Nephron progenitor cell (in vitro differentiated cells): ENCODE measurements around the gene NOVA1.

ENCODE experiments used
- DNase-seq: peaks from one replicate; pipeline ENCODE4 v3.0.0; 2021
- H3K27ac Mint-ChIP-seq: 2 replicates; pipeline ENCODE4 v1.8.0; 2021; ENCODE audit warnings: mild to moderate bottlenecking, moderate library complexity, mixed read lengths
- H3K27me3 Mint-ChIP-seq: 2 replicates; pipeline ENCODE4 v1.8.0; 2021; ENCODE audit warnings: mild to moderate bottlenecking, low read depth, mixed read lengths; ENCODE audit not compliant: poor library complexity
- H3K36me3 Mint-ChIP-seq: 2 replicates; pipeline ENCODE4 v1.8.0; 2021; ENCODE audit warnings: low read depth, mixed read lengths
- H3K4me1 Mint-ChIP-seq: 2 replicates; pipeline ENCODE4 v1.8.0; 2021; ENCODE audit warnings: mixed read lengths
- H3K4me3 Mint-ChIP-seq: 2 replicates; pipeline ENCODE4 v1.8.0; 2021; ENCODE audit warnings: mild to moderate bottlenecking, moderate library complexity, mixed read lengths
- H3K9me3 Mint-ChIP-seq: 2 replicates; pipeline ENCODE4 v1.8.0; 2021; ENCODE audit warnings: mild to moderate bottlenecking, moderate library complexity, mixed read lengths
- TF ChIP-seq, protein P1 (sequence below): fragments of 200-600 bp; sonication (generic); IDR thresholded peaks from 2 replicates; pipeline ENCODE4 v1.5.0; 2021; ENCODE audit warnings: antibody characterized with exemption

The NOVA1 gene

GRCh38 chr14:26621807-26622560 is 24.2 kb upstream of the NOVA1 start:
- Mint-ChIP-seq H3K27ac (no peak overlapping the region), H3K9me3 (no peaks in the 10 kb centered on the region), H3K4me1 (no peaks in the 10 kb centered on the region), H3K36me3 (no peaks in the 10 kb centered on the region), H3K4me3 (no peak overlapping the region), H3K27me3 (no peaks in the 10 kb centered on the region)
- no peak for DNase-seq
- TF ChIP-seq, protein P1, sequence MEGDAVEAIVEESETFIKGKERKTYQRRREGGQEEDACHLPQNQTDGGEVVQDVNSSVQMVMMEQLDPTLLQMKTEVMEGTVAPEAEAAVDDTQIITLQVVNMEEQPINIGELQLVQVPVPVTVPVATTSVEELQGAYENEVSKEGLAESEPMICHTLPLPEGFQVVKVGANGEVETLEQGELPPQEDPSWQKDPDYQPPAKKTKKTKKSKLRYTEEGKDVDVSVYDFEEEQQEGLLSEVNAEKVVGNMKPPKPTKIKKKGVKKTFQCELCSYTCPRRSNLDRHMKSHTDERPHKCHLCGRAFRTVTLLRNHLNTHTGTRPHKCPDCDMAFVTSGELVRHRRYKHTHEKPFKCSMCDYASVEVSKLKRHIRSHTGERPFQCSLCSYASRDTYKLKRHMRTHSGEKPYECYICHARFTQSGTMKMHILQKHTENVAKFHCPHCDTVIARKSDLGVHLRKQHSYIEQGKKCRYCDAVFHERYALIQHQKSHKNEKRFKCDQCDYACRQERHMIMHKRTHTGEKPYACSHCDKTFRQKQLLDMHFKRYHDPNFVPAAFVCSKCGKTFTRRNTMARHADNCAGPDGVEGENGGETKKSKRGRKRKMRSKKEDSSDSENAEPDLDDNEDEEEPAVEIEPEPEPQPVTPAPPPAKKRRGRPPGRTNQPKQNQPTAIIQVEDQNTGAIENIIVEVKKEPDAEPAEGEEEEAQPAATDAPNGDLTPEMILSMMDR, result no peak

DNA sequence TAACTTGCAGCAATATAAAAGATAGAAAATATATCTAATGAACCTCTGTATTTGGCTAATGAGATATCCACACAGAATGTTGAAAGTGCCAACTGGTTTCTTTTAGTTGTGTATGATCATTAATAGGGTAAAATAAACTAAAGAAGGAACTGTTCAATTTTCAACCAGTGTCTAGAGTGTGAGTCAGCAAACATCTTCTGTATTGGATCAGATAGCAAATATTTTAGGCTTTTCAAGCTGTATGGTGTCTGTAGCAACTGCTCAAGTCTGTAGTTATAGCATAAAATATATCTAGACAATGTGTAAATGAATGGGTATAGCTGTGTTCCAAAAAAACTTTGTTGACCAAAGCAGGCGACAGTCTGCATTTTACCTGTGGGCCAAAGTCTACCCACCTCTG is 23.5 kb upstream of the NOVA1 start:
- DNase-seq, result no peak
- TF ChIP-seq, protein P1, result no peak
- Mint-ChIP-seq H3K9me3 (no peaks in the 10 kb centered on the region), H3K4me3 (no peak overlapping the region), H3K4me1 (no peaks in the 10 kb centered on the region), H3K27me3 (peaks cover 3% of the 10 kb centered on the region), H3K36me3 (no peaks in the 10 kb centered on the region), H3K27ac (no peak overlapping the region)

DNA sequence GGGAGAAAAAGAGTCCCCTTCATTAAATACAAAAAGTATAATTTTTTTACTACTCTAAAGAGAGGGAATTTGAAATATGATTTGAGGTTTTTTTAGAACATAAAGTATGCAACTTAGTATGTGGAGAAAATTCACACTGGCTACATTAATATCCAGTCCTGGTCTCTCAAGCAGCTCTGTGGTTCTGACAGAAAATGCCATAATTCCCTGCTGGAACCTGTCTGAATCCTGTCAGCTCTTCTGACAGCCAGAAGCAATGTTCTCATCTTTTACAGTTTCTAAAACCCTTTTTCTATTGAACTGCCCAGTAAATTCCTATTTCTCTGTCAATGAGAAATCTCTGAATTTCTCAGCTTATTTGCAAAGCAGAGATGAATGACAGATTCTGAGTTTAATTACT is 13.4 kb upstream of the NOVA1 start:
- no peak overlapping the region for H3K4me3 Mint-ChIP-seq
- H3K27me3 Mint-ChIP-seq, result no peaks in the 10 kb centered on the region
- no peaks in the 10 kb centered on the region for H3K4me1 Mint-ChIP-seq
- H3K27ac Mint-ChIP-seq, result no peak overlapping the region
- no peaks in the 10 kb centered on the region for H3K36me3 Mint-ChIP-seq
- H3K9me3 Mint-ChIP-seq, result peaks cover 16% of the 10 kb centered on the region
- TF ChIP-seq, protein P1, result no peak
- no peak for DNase-seq

- no peaks in the 10 kb centered on the region for H3K4me1 Mint-ChIP-seq
- no peaks in the 10 kb centered on the region for H3K9me3 Mint-ChIP-seq
- H3K27ac Mint-ChIP-seq, result no peak overlapping the region
- H3K27me3 Mint-ChIP-seq, result no peaks in the 10 kb centered on the region
- no peaks in the 10 kb centered on the region for H3K36me3 Mint-ChIP-seq
- TF ChIP-seq, protein P1, result no peak
- DNase-seq, result no peak
- no peak overlapping the region for H3K4me3 Mint-ChIP-seq
Observed at GRCh38 chr14:26606729-26607312, 9.0 kb upstream of the NOVA1 start.

GRCh38 chr14:26605602-26606001 is 7.8 kb upstream of the NOVA1 start:
- H3K4me3 Mint-ChIP-seq, result no peak overlapping the region
- no peaks in the 10 kb centered on the region for H3K36me3 Mint-ChIP-seq
- no peak overlapping the region for H3K27ac Mint-ChIP-seq
- DNase-seq, result no peak
- no peaks in the 10 kb centered on the region for H3K27me3 Mint-ChIP-seq
- H3K9me3 Mint-ChIP-seq, result no peaks in the 10 kb centered on the region
- TF ChIP-seq, protein P1, result no peak
- no peaks in the 10 kb centered on the region for H3K4me1 Mint-ChIP-seq

GRCh38 chr14:26602902-26603301 is 5.1 kb upstream of the NOVA1 start:
- Mint-ChIP-seq H3K27me3 (peaks cover 3% of the 10 kb centered on the region), H3K36me3 (no peaks in the 10 kb centered on the region), H3K4me1 (peaks cover 10% of the 10 kb centered on the region), H3K27ac (no peak overlapping the region), H3K4me3 (no peak overlapping the region), H3K9me3 (no peaks in the 10 kb centered on the region)
- DNase-seq, result no peak
- TF ChIP-seq, protein P1, result no peak
